Measurements from ENCODE around the gene ACTN3.
"Not testable (repeated sequence)": the region's sequence is repeated elsewhere in the genome, so short reads cannot be mapped to it uniquely, and the experiment has no call there.

ACTN3 gene

DNA sequence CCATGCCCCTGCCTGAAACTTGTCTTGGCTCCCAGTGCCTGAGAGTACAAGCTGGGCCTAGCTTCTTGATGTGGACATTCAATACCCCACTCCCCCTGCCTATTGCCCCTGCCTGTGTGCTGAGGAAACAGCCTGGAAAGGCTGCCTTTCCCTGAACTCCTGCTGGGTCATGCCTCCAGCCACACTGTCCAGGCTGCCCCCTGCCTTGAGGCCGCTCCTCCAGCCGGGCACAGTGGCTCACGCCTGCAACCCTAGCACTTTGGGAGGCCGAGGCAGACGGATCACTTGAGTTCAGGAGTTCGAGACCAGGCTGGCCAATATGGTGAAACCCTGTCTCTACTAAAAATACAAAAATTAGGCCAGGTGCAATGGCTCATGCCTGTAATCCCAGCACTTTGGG, 56.4 kb downstream of the ACTN3 start:
- DNase-seq, result no peak

DNA sequence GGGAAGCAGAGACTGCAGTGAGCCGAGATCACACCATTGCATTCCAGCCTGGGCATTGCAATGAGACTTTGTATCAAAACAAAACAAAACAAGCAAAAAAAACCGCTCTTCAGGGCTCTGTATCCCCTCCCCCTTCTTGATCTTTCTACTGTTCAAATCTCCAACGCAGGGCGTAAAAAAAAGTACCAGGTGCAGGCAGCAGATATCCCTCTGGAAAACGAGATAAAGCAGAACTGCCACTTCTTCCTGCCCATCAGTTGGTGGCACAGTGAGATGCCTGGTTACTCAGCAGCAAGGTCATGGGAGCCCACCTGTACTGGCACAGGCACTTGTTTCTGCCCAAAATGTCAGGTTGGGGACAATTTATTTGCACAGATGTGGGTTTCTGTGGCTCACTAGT, 57.5 kb downstream of the ACTN3 start:
- DNase-seq, result no peak

DNA sequence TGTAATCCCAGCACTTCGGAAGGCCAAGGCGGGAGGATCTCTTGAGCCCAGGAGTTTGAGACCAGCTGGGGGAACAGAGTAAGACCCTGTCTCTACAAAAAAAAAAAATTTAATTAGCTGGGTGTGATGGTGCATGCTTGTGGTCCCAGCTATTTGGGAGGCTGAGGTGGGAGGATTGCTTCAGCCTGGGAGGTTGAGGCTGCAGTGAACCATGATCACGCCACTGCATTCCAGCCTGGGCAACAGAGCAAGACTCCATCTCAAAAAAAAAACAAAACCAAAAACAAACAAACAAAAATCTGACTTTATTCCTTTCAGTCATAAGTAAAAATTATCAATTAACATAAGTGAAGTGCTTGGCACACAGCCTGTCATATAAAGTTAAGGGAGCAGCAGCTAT, 59.9 kb downstream of the ACTN3 start:
- DNase-seq, result not testable (repeated sequence)

DNA sequence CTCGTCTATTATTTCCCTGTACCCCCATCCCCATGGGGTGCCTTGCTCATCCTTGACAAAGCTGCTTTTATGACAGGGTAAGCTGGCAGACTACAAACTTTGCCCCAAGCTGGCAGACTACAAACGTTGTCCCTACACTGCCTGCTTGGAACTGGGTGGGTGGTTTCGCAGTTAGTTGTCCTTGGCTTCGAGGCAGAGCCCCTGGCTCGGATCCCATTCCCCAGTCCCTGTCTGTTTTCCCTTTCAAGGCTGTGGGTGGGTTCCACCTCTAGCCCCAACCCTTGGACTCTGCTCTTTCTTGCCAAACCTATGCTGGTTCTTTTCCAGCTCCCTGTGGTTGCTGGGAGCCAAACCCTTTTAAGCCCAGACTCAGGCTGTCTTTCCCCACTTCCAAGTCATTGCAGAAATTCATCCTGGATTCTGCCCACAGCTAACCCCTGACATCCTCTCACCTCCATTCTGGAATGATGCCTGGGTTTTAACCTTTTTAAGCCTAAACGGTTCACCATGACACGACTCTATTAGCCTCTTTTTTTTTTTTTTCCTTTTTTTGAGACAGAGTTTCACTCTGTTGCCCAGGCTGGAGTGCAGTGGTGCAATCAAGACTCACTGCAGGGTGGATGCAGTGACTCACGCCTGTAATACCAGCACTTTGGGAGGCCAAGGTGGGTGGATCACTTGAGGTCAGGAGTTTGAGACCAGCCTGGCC, 60.6 kb downstream of the ACTN3 start:
- DNase-seq, result no peak

DNA sequence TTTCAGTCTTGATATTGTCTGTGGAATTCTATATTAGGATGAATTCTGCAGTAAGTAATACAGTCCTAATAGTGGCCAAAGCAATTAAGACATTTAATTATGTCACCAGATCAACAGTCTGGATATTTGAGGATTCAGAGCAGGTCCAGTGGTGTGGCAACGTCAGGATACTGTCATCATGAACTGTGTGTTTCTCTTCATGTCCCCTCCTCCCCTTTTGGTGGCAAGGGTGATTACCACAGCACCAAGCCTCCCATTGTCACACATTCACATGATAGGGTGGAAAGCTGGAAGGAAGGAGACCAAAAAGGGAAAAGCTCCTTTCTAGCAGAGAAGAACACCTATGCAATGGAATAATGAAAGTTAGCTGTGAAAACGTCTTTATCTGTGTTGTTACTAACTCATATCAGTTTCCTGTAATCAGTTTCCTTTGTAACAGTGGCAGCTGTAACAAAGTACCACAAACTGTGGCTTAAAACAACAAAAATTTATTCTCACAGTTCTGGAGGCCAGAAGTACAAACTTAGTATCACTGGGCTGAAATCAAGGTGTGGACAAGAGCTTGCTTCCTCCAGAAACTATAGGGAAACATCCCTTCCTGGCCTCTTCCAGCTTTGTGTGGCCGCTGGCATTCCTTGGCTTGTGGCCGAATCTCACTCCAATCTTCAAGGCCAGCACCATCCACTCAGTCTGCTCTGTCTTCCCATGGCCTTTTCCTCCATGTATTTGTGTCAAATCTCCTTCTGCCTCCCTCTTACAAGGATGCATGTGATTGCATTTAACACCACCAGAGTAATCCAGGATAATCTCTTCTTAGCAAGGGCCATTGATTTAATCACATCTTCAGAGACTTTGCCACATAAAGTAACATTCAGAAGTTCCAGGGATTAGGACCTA, 63.3 kb downstream of the ACTN3 start:
- DNase-seq, result no peak

DNA sequence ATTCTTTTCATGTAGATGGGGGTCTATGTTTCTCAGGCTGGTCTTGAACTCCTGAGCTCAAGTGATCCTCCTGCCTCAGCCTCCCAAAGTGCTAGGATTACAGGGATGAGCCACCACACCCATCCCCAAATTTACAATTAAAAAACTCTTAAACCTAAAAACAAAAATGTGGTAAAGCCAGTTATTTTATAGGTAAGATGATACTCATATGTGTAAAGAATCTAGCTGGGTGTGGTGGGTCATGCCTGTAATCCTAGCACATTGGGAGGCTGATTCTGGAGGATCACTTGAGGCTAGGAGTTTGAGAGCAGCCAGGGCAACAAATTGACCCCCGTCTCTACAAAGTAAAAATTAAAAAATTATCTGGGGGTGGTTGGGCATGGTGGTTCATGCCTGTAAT, 65.8 kb downstream of the ACTN3 start:
- no peak for DNase-seq

Measured in activated naive CD4-positive, alpha-beta T cell treated with Interleukin-2 at 50 U/mL for 16 hours (primary cell).